Fibroblast of pulmonary artery (primary cell): ENCODE results near the gene SRBD1.
A peak's percentile ranks its signal among the peaks of the same experiment; 100 is the strongest.

ENCODE experiments used
- DNase-seq: peaks from one replicate; pipeline ENCODE4 v3.0.0-alpha.2; 2010; ENCODE audit warnings: low read depth
- H3K4me3 ChIP-seq: replicated peaks from 2 replicates; pipeline ENCODE4 v1.5.1; 2011; ENCODE audit warnings: low read depth, mild to moderate bottlenecking, control low read depth, low read length, moderate library complexity
- CTCF ChIP-seq: IDR thresholded peaks from 2 replicates; pipeline ENCODE4 v1.5.1; 2011; ENCODE audit warnings: mild to moderate bottlenecking, control low read depth, low read length, inconsistent platforms; ENCODE audit errors: missing control alignments

SRBD1 gene

GRCh38 chr2:45483997-45484396 lies 127.1 kb downstream of the SRBD1 start:
- no peak overlapping the region for H3K4me3 ChIP-seq
- peak; percentile 33 for TF ChIP-seq CTCF
- no peak for DNase-seq

- no peak for TF ChIP-seq CTCF
- H3K4me3 ChIP-seq = no peak overlapping the region
- DNase-seq = no peak
Measured at GRCh38 chr2:45477546-45477945, 133.5 kb downstream of the SRBD1 start.

GRCh38 chr2:45470531-45470930 lies 140.5 kb downstream of the SRBD1 start:
- H3K4me3 ChIP-seq = no peak overlapping the region
- no peak for DNase-seq
- TF ChIP-seq CTCF = no peak

DNA sequence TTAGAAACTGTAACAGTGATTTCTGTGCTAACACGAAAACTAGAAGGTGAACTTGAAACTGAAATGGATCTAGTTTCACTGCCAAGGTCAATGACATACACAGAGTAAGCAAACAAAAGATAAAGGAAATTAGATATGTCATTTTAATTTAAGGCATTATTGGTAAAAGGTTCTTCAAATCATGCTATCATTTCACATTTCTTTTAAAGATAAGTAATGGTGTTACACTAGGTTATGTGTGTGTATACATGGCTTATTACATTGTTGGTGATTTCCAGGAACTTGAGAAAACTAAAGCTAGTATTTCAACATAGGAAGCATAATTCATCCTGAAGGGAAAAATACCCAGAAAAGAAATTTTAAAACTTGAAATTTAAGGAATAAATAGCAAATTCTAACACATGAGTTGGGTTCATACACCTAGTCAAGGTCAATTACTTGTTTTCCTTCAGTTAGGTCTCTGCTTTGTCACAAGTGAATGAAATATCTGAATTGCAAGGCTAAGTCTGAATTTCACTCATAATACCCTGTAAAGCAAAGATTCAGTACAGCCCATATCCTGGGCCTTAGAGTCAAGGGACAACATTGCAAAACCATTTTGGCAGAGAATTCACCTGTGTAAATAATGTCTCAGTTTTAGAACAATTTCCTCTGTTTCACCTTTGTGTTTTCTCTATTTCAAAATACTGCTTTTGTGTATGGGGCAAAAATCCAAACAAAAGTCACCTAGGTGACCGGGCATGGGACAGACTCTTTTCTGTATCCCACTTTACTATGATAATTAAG lies 141.6 kb downstream of the SRBD1 start:
- no peak overlapping the region for H3K4me3 ChIP-seq
- no peak for TF ChIP-seq CTCF
- DNase-seq = peak; percentile 68

GRCh38 chr2:45468279-45468678 lies 142.8 kb downstream of the SRBD1 start:
- no peak for DNase-seq
- no peak for TF ChIP-seq CTCF
- H3K4me3 ChIP-seq = no peak overlapping the region

DNA sequence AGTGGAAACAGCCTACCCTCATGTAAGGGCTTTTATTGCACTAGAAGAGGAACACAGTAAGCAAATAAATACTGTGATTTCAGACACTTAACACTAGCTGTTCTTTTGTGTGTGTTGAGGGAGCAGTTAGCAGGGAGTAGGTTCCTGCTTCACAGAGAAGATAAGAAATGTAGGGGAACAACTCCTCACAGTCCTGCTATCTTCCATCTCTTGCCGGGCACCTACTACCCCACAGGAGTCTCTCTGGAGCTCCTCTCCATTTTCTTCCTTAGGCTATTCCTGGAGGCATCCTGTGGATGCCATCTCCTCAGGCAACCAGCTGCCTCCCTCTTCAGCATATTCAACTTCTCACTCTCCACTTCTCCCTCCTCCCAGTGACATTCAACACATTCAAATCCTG lies 145.0 kb downstream of the SRBD1 start:
- no peak for TF ChIP-seq CTCF

DNA sequence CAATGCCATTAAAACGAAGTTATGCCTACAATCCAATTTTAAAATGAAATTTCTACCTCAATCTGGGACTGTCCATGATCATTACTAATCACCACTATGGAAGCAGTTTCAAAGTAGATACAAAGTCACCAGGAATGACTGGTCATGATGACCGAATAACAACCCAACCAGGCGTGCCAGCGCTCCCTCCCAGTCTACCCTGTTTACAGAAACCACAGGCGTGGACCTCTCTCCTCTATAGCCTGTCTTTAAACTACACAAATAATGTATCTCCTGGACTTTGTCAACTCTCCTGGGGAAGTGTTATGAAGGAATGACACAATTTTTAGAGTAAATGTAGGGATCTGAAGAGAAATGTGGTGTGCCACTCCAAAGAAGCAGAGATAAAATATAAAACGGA lies 150.2 kb downstream of the SRBD1 start:
- no peak overlapping the region for H3K4me3 ChIP-seq

More for the DNA sequence above, 145.0 kb downstream of the SRBD1 start:
- no peak overlapping the region for H3K4me3 ChIP-seq
- DNase-seq = no peak

More for the DNA sequence above, 150.2 kb downstream of the SRBD1 start:
- no peak for DNase-seq
- TF ChIP-seq CTCF = no peak
